ENCODE results near the gene ENOX1.
A peak's percentile ranks its signal among the peaks of the same experiment; 100 is the strongest.
"Not testable (repeated sequence)": the region's sequence is repeated elsewhere in the genome, so short reads cannot be mapped to it uniquely, and the experiment has no call there.

The ENOX1 gene

DNA sequence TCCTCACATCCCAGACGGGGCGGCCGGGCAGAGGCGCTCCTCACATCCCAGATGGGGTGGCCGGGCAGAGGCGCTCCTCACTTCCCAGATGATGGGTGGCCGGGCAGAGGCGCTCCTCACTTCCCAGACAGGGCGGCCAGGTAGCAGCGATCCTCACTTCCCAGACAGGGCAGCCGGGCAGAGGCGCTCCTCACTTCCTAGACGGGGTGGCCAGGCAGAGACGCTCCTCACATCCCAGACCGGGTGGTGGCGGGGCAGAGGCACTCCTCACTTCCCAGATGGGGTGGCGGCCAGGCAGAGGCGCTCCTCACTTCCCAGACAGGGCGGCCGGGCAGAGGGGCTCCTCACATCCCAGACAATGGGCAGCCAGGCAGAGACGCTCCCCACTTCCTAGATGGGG lies 370.4 kb downstream of the ENOX1 start:
- DNase-seq = not testable (repeated sequence)

GRCh38 chr13:43415903-43416391 lies 370.8 kb downstream of the ENOX1 start:
- not testable (repeated sequence) for DNase-seq

DNA sequence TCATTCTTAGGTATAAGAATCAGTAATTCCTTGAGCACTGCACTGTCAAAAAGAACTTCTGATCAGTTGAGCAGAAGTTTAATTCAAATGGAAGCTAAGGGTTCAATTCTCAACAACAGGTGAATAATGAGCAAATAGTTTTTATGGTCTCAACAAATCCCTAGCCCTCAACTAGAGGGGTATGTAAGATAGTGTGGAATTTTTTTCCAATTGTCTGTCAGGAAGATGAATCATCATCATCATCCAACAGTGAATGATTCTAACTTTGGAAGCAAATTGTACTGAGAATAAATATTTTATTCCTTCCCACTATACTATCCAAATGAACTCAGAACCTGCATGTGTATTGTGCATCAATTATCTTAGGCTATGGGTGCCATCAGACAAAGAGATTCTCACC lies 372.7 kb downstream of the ENOX1 start:
- DNase-seq = no peak

GRCh38 chr13:43411741-43412140 lies 375.0 kb downstream of the ENOX1 start:
- peak; percentile 19 for DNase-seq

GRCh38 chr13:43411211-43411610 lies 375.6 kb downstream of the ENOX1 start:
- no peak for DNase-seq

DNA sequence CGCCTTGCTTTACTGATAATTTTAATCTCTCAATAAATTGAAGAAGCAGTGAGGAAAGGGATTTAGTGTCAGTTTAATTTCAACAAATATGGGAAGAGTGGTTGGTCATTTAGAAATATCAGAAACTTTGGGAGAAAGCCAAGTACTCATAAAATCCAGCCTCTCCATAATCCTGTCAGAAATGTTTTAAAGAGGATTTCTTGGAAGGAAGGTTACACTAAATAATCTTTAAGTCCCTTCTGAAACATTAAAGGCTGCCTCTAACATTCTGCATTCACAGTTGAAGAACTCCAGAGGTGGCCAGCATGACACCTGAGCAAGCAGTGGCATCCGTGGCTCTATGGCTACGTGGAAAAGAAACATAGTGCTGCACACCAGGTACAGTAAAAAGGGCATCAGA lies 378.5 kb downstream of the ENOX1 start:
- no peak for DNase-seq

GRCh38 chr13:43407023-43407581 lies 379.7 kb downstream of the ENOX1 start:
- DNase-seq = no peak

GRCh38 chr13:43405457-43405856 lies 381.3 kb downstream of the ENOX1 start:
- no peak for DNase-seq

GRCh38 chr13:43402380-43402779 lies 384.4 kb downstream of the ENOX1 start:
- DNase-seq = no peak

GRCh38 chr13:43401361-43401760 lies 385.4 kb downstream of the ENOX1 start:
- no peak for DNase-seq

DNA sequence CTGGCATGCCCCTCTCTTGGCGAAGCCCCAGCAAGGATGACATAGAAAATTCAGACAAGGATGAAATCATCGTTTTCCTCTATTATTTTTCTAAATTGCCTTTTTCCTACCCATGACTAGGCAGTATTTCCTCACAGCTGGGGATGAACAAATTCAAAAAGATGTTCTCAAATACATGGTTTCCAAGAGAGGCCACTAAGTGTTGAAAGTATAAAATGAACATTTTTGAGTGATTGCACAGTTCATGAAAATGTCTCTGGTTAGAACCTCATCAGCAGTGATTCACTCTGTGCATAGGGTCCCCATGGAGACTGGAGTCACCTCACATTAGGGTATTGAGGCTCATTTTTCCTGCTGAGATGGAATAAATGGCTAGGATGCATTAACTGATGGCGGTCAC lies 389.7 kb downstream of the ENOX1 start:
- DNase-seq = no peak

- DNase-seq = no peak
These were observed 395.7 kb downstream of the ENOX1 start for GRCh38 chr13:43391036-43391435.

- DNase-seq = no peak
These were observed 396.2 kb downstream of the ENOX1 start for GRCh38 chr13:43390619-43391018.

DNA sequence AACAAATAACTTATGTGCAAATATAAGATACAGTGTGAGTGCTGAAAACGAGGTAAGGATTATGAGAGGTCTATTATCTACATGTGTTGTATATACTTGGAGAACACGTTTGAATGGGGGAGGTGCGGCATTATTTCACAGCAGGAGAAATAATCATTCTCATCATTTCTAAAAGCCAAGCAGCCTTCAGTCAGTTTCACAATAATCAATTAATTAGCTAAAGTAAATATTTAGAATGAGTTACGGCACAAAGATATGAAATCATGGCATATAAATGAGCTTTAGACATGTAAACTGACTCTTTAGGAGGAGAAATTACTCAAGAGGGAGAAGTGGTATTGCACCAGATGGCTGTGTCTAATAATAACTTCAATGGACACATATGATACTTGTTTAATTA lies 396.8 kb downstream of the ENOX1 start:
- DNase-seq = peak; percentile 90

DNA sequence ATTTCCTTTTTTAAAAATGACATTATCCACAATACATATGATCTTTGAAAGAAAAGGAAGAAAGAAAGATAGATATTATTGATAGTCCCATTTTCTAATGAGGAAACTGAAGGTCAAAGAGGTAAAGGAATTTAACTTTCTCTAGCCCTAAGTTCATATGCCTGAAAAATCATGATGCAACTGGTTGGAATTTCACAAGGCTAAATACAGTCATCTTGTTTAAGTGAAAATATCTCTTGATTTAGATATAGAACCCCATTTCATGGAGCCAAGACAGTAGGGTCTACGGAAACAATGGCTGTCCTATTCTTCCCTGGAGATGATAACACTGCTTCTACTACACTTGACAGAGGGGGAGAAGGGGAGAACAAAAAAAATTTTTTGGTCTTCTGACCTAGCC lies 397.2 kb downstream of the ENOX1 start:
- DNase-seq = no peak

DNA sequence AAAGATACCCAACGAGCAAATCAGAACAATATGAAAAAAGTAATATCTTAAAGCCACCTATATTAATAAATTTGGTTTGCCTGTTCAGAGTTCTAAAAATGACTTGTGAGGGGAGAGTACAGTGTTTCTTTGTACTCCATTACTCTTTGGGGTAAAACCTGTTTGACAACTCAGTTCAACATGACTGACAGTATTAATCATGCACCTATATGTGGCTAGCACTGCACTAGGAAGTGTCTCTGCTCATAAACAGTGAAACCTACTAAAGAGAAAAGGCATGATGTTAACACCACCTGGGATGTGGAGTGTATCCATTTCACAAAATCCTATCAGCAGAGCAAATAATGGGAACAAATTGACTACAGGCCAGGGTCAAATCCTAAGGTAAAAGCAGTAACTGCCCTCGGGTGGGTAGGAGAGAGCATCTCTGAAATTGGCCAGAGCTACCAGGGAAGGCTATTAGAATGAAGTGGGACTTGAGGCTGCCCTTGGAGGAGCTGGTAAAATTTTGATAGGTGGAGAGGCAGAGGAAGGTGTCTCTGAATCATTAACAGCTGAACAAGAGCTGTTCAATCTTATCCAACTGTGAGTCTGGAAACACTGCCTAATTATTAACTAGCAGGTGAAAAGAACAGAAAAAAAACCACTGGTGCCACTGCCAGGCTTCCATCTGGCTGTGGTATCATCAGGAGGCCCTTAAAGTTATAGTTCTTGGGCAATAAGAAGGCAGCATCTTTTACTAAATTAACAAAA lies 398.3 kb downstream of the ENOX1 start:
- DNase-seq = peak; percentile 95

GRCh38 chr13:43387880-43388279 lies 398.9 kb downstream of the ENOX1 start:
- no peak for DNase-seq

- DNase-seq = peak; percentile 74
These were observed 403.1 kb downstream of the ENOX1 start for GRCh38 chr13:43383498-43384165.

GRCh38 chr13:43379738-43380137 lies 407.0 kb downstream of the ENOX1 start:
- no peak for DNase-seq

- DNase-seq = no peak
These were observed 408.8 kb downstream of the ENOX1 start for GRCh38 chr13:43377973-43378372.

DNA sequence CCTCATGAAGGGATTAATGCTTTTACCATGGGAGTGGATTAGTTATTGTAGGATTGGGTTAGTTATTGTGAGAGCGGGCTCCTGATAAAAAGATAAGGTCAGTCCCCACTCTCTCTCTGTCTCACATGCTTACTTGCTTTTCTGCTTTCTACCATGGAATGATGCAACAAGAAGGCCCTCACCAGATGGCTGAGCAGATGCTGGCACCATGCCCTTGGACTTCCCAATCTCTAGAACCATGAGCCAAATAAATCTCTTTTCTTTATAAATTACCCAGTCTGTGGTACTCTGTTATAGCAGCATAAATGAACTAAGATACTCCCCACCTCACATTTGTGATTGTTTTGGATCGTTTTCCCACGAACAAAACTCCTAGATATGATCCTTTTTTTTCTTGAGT lies 409.6 kb downstream of the ENOX1 start:
- no peak for DNase-seq

DNA sequence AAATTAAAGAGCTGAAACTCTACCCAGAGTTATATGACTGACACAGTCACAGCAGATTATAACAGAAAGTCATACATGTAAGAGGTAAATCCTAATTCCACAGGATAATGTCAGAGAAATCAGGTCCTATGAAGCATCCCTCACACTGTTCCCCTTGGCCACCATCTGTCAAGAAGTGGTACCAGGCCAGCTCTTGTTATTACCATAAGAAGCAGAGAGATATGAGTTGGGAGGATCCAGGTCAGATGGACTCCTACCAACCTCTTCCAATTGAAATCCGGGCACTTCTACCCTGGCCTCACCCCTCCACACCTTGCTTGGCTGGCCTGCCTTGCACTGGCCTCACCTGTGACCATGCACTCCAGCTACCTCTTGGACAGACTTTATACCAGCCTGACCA lies 410.2 kb downstream of the ENOX1 start:
- no peak for DNase-seq

DNA sequence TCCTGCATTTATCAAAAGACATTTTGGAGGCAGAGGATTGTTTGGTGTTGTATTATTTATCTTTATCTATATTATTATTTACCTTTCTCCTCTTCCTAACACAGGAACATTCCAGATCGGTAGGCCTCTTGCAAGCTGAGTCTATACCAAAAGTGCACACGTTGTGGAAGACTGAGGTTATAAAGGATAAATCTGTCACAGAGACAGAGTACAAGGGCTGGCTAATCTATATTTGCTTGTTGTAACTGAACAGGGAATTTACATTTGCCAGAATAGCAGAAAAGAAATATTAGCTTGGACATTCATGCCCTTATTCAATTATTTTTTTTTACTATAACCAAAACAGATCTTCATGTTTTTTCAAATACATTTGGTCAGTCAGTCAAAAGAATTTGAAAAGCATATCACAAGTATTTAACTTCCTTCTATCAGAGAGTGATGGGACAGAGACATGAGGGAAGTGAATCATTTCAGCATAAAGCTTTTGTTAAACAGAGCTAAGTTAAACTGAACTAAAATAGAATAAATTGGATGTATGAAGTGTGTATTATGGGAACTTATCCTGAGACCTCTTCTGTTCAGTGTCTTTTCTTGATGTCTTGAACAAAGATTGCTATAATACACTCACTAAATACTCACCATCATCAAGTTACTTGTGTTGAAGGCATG lies 410.8 kb downstream of the ENOX1 start:
- no peak for DNase-seq

DNA sequence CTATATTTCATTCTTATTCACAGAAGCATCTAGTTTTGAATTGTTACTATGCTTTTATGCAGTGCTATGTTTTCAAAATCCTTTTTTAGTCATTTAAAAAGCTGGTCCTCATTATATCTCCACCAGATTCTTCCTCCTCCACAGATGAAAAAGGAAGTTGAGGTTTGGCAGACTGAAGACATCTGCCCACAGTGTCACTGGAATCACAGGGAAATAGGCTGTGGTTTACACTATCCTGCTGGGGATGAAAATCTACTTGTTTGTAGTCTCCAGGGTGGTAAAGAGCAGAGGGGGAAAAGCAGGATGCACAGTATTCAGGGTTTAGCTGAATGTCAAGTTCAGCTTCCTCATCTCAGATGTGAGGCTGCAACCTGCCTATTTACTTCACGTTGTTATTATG lies 412.2 kb downstream of the ENOX1 start:
- no peak for DNase-seq
